Brain microvascular endothelial cell (primary cell): ENCODE data around the gene CLCN1.

Source experiments
- DNase-seq: peaks from one replicate; pipeline ENCODE4 v3.0.0-alpha.2; 2020
- H3K27ac ChIP-seq: fragments of 250-450 bp; sonication (Bioruptor Pico); 2 replicates; pipeline ENCODE4 v1.5.1; 2020; ENCODE audit warnings: mild to moderate bottlenecking, moderate library complexity
- H3K27me3 ChIP-seq: fragments of 250-450 bp; sonication (Bioruptor Pico); replicated peaks from 2 replicates; pipeline ENCODE4 v1.5.1; 2020; ENCODE audit warnings: mild to moderate bottlenecking
- H3K36me3 ChIP-seq: fragments of 250-450 bp; sonication (Bioruptor Pico); replicated peaks from 2 replicates; pipeline ENCODE4 v1.5.1; 2020; ENCODE audit warnings: mild to moderate bottlenecking
- H3K4me3 ChIP-seq: 2 replicates; pipeline ENCODE4 v1.5.1; 2011; ENCODE audit warnings: low read depth, mild to moderate bottlenecking, control low read depth, low read length, moderate library complexity
- in situ Hi-C: cut with HindIII; loops from 2 replicates; pipeline ENCODE4 v1.10.0; 2017; ENCODE audit warnings: low sequenced_read_pairs, low pct_ligation_motif_present
- TF ChIP-seq, protein P1 (sequence below): IDR thresholded peaks from 2 replicates; pipeline ENCODE4 v1.5.1; 2011; ENCODE audit warnings: low read depth, mild to moderate bottlenecking, moderate library complexity, low read length, control low read depth, inconsistent platforms; ENCODE audit errors: missing control alignments

Gene CLCN1

GRCh38 chr7:143280160-143280559 lies 35.8 kb upstream of the CLCN1 start:
- H3K27ac ChIP-seq = no peak overlapping the region
- in situ Hi-C loops = no loop called here

GRCh38 chr7:143280566-143280965 lies 35.3 kb upstream of the CLCN1 start:
- no peak overlapping the region for H3K27ac ChIP-seq
- H3K27me3 ChIP-seq = no peaks in the 10 kb centered on the region
- in situ Hi-C loops = no loop called here
- TF ChIP-seq, protein P1, sequence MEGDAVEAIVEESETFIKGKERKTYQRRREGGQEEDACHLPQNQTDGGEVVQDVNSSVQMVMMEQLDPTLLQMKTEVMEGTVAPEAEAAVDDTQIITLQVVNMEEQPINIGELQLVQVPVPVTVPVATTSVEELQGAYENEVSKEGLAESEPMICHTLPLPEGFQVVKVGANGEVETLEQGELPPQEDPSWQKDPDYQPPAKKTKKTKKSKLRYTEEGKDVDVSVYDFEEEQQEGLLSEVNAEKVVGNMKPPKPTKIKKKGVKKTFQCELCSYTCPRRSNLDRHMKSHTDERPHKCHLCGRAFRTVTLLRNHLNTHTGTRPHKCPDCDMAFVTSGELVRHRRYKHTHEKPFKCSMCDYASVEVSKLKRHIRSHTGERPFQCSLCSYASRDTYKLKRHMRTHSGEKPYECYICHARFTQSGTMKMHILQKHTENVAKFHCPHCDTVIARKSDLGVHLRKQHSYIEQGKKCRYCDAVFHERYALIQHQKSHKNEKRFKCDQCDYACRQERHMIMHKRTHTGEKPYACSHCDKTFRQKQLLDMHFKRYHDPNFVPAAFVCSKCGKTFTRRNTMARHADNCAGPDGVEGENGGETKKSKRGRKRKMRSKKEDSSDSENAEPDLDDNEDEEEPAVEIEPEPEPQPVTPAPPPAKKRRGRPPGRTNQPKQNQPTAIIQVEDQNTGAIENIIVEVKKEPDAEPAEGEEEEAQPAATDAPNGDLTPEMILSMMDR = no peak
- no peak overlapping the region for H3K4me3 ChIP-seq
- no peak for DNase-seq
- H3K36me3 ChIP-seq = no peaks in the 10 kb centered on the region

More at GRCh38 chr7:143280160-143280559, 35.8 kb upstream of the CLCN1 start:
- DNase-seq = no peak
- TF ChIP-seq, protein P1 = no peak
- no peaks in the 10 kb centered on the region for H3K27me3 ChIP-seq
- H3K4me3 ChIP-seq = no peak overlapping the region
- H3K36me3 ChIP-seq = no peaks in the 10 kb centered on the region

GRCh38 chr7:143281529-143281928 lies 34.4 kb upstream of the CLCN1 start:
- no peak overlapping the region for H3K27ac ChIP-seq
- in situ Hi-C loops = no loop called here
- TF ChIP-seq, protein P1 = no peak

GRCh38 chr7:143282124-143282523 lies 33.8 kb upstream of the CLCN1 start:
- in situ Hi-C loops = no loop called here
- H3K27ac ChIP-seq = no peak overlapping the region
- no peaks in the 10 kb centered on the region for H3K36me3 ChIP-seq
- TF ChIP-seq, protein P1 = no peak
- DNase-seq = no peak
- no peak overlapping the region for H3K4me3 ChIP-seq
- H3K27me3 ChIP-seq = no peaks in the 10 kb centered on the region

More at GRCh38 chr7:143281529-143281928, 34.4 kb upstream of the CLCN1 start:
- no peak overlapping the region for H3K4me3 ChIP-seq
- no peak for DNase-seq
- no peaks in the 10 kb centered on the region for H3K36me3 ChIP-seq
- H3K27me3 ChIP-seq = no peaks in the 10 kb centered on the region

DNA sequence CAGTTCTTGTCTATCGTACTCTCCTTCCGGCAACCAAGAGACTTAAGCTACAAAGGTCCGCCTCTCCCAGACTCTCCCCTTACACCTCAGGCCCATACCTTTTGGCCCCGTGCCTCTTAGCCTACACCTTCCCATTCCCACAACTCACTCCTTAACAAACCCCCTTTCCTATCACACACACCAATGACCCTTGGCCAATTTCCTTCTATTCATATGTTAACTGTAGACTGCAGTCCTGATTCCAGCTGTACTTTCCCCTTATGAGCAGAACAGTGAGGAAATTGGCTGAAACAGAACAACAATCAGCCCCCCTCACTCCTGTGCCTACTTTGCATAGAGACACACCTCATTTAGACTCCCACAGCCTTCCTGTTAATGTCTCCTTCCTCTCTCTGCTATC lies 32.5 kb upstream of the CLCN1 start:
- TF ChIP-seq, protein P1 = no peak
- Histone ChIP-seq H3K4me3 (no peak overlapping the region), H3K27ac (no peak overlapping the region), H3K27me3 (no peaks in the 10 kb centered on the region), H3K36me3 (no peaks in the 10 kb centered on the region)
- DNase-seq = no peak
- in situ Hi-C loops = no loop called here
